Islet of Langerhans (tissue), 1 donor: ENCODE results near the gene ZNF341.
"Not testable (repeated sequence)": the region's sequence is repeated elsewhere in the genome, so short reads cannot be mapped to it uniquely, and the experiment has no call there.

Experiments used
- FAIRE-seq: peaks from one replicate; lab custom pipeline; 2011; peaks lifted over from hg19 to GRCh38; lab: Jason Lieb, UNC

Gene ZNF341

GRCh38 chr20:33730946-33731692 lies 677 bp upstream of the ZNF341 start:
- FAIRE-seq = no peak

GRCh38 chr20:33732166-33732970 lies 572 bp downstream of the ZNF341 start:
- FAIRE-seq = no peak

GRCh38 chr20:33733654-33734576 lies 2.1 kb downstream of the ZNF341 start:
- no peak for FAIRE-seq

- FAIRE-seq = no peak
Measured at GRCh38 chr20:33736962-33737361, 5.2 kb downstream of the ZNF341 start.

GRCh38 chr20:33739493-33739892 lies 7.7 kb downstream of the ZNF341 start:
- no peak for FAIRE-seq

- no peak for FAIRE-seq
Measured at GRCh38 chr20:33740189-33740588, 8.4 kb downstream of the ZNF341 start.

- no peak for FAIRE-seq
Measured at GRCh38 chr20:33744181-33744580, 12.4 kb downstream of the ZNF341 start.

- no peak for FAIRE-seq
Measured at GRCh38 chr20:33744773-33745385, 13.1 kb downstream of the ZNF341 start.

GRCh38 chr20:33746325-33746998 lies 14.7 kb downstream of the ZNF341 start:
- no peak for FAIRE-seq

- FAIRE-seq = no peak
Measured at GRCh38 chr20:33751775-33752174, 20.0 kb downstream of the ZNF341 start.

GRCh38 chr20:33753143-33753542 lies 21.3 kb downstream of the ZNF341 start:
- FAIRE-seq = no peak

GRCh38 chr20:33753763-33754162 lies 22.0 kb downstream of the ZNF341 start:
- FAIRE-seq = no peak

- not testable (repeated sequence) for FAIRE-seq
Measured at GRCh38 chr20:33755936-33756490, 24.2 kb downstream of the ZNF341 start.

- FAIRE-seq = no peak
Measured at GRCh38 chr20:33757046-33757445, 25.2 kb downstream of the ZNF341 start.

- no peak for FAIRE-seq
Measured at GRCh38 chr20:33757458-33757857, 25.7 kb downstream of the ZNF341 start.

- FAIRE-seq = no peak
Measured at GRCh38 chr20:33761698-33762250, 30.0 kb downstream of the ZNF341 start.

GRCh38 chr20:33765099-33765498 lies 33.3 kb downstream of the ZNF341 start:
- FAIRE-seq = no peak

GRCh38 chr20:33765592-33765991 lies 33.8 kb downstream of the ZNF341 start:
- FAIRE-seq = no peak

GRCh38 chr20:33766686-33767085 lies 34.9 kb downstream of the ZNF341 start:
- FAIRE-seq = no peak

- FAIRE-seq = no peak
Measured at GRCh38 chr20:33767777-33768138, 36.0 kb downstream of the ZNF341 start.

- FAIRE-seq = no peak
Measured at GRCh38 chr20:33769043-33769442, 37.2 kb downstream of the ZNF341 start.
